ENCODE results near the gene ZBTB20.

Gene ZBTB20

DNA sequence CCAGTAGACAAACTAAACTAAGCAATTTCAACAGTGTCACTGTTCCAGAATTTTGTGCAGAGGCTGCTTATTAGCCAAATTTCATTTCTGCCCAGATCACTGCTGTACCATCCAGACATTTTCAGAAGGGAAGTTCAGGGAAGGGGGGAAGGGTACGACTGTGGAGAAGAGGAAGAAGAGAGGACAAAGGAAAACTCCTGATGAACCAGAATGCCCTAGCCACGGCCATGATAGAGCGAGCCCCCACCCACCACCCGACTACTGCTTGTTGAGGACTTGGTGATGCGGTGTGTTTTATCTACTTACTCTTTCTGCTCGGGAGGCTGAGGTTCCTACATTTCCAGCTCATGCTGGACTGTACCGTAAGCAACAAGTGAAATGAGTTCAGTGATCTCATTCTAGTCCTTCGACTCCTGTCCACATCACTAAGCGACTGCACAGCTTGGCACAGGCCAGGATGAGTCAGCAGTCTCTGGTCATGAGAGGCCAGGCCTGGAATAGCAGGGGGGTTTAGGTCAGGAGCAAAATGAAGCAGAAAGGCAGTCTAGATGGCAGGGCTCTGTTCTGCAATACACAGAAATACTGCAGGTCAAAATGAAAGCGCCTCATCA lies 522.4 kb downstream of the ZBTB20 start:
- peak; percentile 92 for DNase-seq (ENCODE audit: low spot score)

DNA sequence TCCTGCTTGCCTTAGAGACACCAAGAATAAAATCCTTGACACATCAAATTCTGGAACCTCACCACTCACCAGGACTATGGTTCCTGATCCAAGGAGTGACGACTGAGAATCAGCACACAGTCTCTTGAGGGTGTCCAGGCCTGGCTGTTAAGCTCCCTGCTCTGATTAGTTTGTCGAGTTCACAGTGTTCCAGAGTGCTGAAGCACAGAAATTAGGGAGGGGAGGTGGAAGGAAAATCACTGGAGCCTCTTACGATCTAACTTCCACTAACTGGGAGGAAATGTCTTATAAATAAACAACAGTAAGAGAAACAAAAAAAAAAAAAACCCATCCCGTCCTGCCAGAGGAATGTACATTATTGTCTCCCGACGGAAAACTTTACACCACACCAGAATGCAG lies 523.0 kb downstream of the ZBTB20 start:
- peak; percentile 49 for DNase-seq (ENCODE audit: low spot score)

DNA sequence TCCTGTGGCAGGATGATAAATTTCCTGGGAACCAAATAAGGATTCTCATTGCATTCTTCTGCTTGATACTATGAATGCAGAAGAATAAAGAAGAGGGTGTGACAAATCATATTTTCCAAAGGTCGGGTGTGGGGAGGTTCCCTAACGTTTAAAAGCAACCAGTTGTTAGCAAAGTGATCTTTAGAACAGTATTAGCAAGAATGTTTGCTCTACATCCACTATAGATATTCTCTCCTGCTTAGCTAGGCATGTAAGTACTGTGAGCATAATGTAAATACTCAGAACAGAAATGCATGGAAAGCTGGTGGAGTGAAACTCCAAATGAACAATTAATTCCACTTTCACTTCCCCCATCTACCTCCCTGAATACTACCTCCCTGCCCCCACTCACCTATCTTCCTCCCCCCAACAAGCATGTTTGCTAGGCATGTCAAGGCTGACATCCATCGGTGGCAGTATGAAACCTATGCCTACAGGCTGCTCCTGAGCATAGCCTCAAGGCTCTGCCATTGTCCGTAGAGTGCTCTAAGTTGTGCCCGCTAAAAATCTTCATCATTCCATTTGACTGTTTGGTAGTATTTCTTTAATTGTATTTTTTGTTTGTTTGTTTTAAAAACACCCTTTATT lies 523.6 kb downstream of the ZBTB20 start:
- peak; percentile 12 for DNase-seq (ENCODE audit: low spot score)

DNA sequence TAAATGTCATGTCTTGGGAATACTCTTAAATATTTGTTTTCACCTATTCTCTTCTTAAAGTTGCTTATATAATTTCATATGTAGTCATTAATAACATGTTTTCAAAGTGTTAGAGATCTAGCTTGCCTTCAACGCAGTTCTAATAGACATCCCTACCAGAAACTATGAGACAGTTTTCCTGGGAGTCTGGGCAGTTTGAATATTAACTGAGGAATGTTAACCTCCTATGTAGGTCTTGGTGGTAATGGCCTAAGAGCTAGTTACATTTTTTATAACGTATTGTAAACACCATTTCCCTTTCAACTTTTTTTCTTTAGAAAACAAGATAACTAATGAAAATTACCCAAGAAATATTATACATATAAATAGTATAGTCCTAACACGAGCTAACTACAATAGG lies 525.1 kb downstream of the ZBTB20 start:
- DNase-seq (ENCODE audit: low spot score) = no peak

DNA sequence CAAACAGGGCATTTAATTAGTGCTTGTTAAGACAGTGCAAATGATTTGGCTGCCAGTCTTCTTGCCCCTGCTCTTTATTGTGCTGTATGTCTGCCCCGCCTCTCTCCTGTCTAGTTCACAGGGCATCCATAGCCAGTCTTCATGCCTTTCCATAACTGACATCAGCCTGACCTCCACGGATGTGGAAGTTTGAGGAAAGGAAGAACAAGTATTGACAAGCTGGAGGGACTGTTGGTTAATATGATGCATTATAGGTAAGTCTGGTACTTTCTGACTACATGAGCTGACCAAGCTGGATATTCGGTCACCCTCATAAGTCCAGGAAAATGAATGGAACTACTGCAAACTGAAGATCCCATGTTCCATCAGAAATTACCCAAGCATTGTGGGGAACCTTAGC lies 527.3 kb downstream of the ZBTB20 start:
- DNase-seq (ENCODE audit: low spot score) = no peak

DNA sequence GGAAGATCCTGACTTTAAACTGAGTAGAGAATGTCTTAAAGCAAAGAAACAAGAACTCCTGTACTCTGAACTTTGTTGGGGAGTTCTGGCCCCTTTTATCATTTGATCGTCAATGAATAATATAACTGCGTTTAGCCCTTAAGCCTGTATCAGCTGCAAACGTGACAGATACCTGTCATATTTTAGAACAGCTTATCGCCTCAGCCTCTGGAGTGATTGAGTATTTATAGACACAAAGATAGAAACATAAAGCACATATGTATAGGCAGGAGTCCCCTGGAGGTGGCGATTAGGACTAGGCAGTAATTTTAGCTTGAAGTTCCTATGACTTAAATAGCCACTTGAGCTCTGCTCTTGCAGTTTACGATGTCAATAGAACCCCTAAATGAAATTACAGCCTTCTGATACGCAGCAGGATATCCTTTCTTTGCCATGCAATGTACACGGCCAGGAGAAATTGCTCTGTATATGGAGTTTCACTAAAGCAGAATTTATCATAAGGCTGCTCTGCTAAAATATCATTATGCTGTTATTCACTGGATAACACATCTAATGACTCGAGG lies 531.5 kb downstream of the ZBTB20 start:
- DNase-seq (ENCODE audit: low spot score) = no peak

DNA sequence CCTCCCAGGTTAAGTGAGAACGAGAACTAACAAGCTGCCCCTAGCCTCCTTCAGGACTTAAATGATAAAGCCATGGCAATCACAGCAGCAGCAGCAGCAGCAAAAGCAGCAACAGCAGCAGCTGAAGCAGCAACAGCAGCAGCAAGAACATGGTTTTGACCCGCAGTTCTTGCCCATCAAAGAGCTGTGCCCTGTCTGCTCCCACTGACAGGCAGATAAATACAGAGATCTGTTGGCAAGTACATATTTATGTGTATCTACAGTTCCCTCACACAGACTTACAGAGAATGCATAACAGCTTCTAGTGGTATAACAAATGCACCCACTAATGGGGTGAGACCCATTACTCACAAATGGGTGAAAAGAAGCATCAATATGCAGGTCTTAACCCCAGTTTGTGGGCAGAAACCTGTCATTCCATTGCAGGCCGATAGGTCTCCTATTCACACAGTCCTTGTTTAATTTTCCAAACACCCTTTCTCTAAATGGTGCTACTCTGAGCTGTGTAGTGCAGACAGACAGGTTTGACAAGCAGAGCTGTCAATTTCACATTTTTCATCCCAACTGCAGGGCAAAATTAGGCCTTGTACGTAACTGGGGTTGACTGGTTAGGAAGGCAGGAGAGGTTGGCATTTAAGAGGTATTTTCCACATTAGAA lies 537.0 kb downstream of the ZBTB20 start:
- DNase-seq (ENCODE audit: low spot score) = no peak

DNA sequence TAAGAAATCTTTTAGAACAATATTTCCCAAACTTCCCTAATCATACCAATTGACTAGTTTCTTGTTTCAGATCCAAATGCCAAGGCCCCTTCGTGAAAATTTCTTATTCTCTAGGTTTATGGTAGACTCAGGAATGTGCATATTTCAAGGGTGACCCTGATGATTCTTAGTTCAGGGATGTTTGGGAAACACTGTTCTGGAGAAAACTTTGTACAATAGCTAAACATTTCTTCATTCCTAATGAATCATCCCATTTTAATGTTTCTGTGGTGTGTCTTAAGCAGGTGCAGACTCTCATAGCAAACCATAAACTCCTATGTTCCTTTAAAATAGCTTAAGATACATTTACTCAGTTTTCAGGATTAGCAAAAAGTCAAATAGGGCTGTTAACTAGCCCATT lies 538.8 kb downstream of the ZBTB20 start:
- DNase-seq (ENCODE audit: low spot score) = peak; percentile 79

DNA sequence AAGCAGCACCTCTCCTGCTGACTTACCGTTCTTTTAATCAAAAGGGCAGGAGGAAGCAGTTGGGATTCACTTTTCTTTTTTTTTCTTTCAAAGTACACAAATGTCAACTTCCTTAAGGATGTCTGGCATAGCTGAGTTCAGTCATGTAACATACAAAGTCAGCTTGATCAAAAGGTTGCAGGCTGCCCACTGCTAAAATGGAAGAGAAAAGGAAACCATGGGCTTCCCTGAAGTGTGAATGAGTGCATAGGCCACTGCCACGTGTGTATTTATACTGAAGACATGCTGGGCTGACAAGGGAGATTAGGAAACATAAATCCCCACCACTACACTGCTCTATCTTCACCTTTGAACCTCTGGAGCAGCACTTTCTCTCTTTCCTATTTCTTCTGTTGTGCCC lies 540.8 kb downstream of the ZBTB20 start:
- DNase-seq (ENCODE audit: low spot score) = no peak

DNA sequence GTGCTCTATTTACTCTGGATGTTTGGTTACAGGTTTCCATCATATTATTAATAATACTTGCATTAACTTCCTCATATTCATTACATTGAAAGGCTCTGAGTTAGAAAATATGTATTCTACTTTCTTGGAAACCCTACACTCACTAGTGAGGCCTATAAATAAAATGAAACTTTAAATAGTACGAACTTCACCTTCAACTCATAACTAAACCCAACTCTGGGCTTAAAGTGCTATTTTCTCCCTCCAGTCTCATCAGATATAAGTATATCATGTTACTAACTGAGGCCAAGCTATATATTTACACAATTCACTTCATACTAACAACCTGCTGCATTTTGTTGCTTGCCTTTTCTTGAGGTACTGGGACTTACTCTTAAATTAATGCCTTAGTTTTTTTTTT lies 546.5 kb downstream of the ZBTB20 start:
- no peak for DNase-seq (ENCODE audit: low spot score)

DNA sequence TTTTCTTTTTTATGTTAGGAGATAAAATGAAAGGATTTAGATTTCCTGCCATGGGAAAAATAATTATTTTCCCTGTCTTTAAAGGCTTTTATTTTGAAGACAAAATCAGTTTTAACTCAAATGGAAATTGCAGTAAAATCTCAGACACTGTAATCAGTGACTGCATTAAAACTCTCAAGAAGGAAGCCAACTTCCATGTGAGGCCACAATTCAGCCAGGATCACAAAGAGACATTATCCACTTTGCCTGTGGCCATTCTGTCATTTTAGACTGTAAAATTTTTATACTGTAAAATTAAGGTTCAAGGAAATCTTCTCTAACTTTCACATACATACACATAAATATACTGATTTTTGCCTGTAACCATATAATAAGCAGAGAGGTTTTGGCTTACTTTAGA lies 549.2 kb downstream of the ZBTB20 start:
- no peak for DNase-seq (ENCODE audit: low spot score)

DNA sequence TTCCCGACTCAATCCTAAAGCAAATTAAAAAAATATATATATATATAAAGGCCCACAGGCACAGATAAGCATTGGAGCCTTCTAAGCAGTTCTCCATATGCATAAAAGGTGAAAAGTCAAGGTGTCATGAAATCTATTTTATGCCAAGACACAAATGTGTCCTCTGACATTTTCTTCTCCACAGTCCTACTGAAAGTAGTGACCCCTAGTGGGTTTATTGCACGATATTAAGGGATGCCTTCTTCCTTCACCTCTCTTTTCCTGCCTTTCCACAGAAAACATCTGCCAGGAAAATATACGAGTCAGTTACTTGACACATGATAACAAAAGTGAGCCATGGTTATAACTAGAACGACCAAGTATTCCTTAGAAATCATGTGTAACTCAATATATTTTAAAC lies 550.1 kb downstream of the ZBTB20 start:
- no peak for DNase-seq (ENCODE audit: low spot score)

DNA sequence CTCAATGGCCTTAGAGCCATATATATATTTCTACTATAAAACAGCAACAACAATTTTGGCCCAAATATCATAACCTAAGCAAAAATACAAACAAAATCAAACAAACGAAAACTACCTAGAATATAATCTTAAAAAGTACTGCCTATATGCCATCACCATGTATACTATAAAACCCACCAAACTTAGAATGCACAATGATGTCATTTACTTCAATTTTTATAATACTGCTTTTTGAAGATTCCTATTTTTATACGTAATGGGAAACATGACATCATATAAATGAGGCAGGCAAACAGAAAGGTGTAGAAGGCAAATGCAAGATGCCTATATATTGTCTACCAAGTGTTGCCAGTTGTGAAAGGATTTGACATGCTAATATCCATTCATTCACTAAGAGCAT lies 550.9 kb downstream of the ZBTB20 start:
- DNase-seq (ENCODE audit: low spot score) = no peak

DNA sequence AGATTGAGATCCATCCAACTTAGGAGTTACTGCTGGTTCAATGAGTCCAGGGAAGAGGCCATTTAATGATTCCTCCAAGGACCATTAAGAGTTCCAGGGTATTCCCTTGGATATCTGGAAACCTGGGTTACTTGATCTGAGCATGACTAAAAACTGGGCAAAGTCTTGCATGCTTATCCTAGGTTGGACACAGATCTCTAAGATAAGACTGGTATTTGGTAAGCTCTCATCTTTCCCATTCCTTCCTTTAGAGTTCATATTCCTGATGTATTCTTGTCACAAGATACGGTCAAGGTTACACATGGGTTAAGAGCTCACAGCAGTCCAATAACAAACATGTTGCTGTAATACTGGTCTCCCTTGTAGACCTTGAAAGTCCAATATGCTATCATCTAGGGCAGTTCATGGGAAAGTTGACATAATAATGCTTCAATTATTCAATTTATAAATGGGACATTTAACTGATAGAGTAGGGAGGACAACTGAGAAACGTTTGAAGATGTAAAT lies 551.5 kb downstream of the ZBTB20 start:
- DNase-seq (ENCODE audit: low spot score) = no peak

DNA sequence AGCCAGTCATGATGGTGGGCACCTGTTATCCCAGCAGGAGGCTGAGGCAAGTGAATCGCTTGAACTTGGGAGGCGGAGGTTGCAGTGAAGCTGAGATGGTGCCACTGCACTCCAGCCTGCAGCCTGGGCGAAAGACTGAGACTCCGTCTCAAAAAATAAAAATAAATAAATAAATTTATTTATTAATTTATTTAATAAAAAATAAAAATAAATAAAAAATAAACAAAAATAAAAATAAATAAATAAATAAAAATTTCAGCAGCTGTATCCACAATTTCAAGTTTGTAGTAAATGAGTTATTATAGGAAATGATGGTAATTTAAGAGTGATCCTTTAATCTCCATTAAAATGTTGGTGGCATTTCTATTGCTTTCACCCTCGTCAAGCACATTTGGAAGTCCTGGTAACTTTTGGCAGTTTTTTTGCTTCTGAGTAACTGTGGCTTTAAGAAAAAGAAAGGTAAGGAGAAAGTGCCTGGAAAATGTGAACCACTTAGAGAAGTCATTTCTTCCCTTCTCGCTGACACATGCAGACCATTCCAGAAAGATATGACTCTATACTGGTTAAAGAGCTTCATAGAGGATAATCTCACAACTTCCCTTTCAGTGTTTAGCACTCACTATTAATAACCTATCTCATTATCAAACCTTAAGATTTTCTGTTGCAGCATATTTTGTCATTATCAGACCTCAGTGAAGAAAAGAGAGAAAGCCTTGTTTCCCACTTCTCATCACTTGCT lies 556.6 kb downstream of the ZBTB20 start:
- no peak for DNase-seq (ENCODE audit: low spot score)

DNA sequence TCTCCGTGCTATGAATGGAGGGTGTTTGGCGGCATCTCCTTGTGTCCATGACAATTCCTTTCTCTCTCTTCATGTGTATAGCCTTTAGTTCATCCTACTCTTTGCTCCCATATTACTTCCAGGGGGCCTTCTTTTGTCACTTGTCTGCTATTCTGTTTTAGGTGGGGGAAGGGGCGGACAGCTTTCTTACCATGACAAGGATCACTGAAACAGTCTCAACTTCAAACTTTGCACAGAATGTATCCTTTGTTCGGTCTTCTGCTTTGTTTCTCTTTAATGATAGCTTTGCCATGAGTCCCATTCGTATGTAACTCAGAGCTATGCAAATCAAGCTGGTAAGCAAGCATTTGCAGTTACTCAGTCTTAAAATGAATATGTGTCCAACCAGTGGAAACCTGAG lies 559.1 kb downstream of the ZBTB20 start:
- DNase-seq (ENCODE audit: low spot score) = no peak

DNA sequence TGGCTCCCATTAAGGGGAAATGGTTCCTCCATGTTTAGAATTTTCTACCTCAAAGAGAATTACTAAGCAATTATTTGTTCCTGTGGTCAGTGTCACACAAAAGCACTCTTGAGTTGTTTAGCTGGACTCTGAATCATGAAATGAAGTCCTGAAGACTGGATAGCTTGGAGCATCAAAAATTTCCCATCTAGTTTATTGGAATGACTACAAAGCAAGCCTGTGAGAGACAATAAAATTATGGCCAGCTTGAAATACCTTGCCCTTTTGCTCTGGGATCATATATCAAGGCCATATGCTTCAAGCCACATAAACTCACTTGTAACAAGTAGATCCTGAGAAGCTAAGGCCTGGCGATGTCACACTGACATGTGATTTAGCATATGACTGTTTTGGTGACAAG lies 561.0 kb downstream of the ZBTB20 start:
- DNase-seq (ENCODE audit: low spot score) = no peak

DNA sequence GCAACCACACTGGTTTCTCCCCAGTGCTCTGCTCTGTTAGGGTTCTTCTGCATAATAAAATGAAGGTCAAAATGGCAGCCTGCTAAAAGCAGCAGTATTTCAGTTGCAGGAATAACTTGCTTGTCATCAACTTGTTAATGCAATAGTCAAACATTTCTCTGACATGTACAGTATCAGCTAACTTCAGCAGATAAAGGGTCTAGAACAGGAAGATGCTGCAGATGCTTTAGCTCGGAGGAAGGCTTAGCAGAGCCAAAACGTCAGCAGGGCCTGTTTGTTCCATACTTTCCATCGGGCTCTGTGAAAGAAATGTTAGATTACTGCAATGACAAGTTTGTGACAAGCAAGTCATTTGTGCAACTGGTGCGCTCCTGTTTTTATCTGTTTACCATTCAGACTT lies 561.4 kb downstream of the ZBTB20 start:
- DNase-seq (ENCODE audit: low spot score) = no peak

DNA sequence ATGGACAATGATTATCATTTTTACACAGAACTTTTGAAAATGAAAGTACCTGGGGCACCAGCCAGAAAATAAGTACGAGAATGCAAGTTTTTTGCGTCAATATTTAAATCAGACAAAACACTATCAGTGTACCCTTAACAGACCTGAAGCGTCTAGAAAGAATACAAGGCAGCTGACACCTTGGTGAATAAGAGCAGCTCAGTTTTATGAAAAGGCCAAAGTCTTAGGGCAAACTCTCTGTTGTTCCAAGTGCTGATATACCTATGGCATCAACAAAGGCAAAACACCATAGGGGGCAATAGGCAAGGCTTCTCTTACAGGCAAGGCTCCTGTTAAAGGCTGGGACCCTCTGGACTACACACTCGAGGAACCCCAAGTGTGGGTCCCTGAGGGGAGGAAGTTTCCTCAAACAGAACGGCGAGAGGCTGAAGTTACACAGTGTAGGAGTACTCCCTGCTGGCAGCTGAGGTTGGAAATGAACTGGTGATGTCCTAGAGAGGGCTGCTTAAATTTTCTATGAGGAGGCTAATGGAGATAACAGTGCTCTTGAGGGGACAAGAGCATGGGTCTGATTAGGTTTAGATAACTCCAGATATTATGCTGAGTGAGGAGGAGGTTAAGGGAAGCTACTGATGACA lies 562.2 kb downstream of the ZBTB20 start:
- peak; percentile 26 for DNase-seq (ENCODE audit: low spot score)

DNA sequence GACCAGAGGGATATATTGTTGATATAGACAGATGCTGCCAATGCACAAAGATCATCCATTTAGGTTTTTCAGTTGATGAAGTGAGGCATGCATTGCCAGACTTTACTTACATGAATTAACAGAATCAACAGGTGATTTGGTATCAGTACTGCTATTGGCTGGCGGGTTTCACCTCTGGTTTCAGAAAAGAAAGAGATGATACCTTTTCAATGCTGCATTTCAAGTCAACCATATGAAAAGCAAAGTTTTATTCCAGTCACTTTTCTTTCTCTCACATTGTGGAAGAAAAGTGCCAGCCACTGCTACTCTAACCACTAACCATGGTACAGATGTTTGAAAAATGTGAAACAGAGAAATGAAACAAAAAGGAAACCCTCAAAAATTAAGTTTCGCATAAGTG lies 564.2 kb downstream of the ZBTB20 start:
- DNase-seq (ENCODE audit: low spot score) = no peak

DNA sequence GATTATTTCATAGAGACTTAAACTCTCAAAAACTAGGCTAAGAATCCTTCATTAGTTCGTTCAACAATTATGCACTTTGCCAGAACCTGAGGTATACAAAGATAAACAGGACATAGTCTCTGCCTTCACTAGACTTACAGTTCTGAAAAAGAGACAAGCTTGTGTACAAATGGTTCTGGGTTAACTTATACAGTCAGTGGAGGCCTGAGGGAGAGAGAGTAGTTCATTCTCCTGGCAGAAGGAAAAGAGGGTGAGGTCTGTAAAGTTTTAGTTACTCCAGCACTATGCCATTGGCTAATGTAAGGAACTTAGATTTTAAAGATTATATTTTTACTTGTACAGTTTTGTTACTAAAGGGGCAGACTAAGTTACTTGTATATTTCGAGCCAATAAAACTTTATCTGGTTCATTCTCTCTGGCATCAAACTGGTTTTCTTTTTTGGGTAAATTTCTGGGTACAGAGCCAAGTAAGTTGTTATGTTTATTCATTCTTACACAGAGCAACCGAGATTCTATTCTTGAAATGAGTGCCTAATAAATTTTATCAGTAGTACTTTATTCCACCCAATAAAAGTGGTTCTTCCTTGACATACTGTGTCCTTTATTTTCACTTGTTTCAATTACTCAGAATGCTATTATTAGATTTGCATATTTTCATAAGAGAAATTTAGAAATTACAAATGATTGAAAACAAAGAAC lies 574.6 kb downstream of the ZBTB20 start:
- no peak for DNase-seq (ENCODE audit: low spot score)

All from AG20443 (cell line).